Fibroblast of gingiva (primary cell): ENCODE data around the gene MDK.

ENCODE experiments used
- DNase-seq: peaks from one replicate; pipeline ENCODE4 v3.0.0-alpha.2; 2011; ENCODE audit warnings: low read depth

MDK gene

DNA sequence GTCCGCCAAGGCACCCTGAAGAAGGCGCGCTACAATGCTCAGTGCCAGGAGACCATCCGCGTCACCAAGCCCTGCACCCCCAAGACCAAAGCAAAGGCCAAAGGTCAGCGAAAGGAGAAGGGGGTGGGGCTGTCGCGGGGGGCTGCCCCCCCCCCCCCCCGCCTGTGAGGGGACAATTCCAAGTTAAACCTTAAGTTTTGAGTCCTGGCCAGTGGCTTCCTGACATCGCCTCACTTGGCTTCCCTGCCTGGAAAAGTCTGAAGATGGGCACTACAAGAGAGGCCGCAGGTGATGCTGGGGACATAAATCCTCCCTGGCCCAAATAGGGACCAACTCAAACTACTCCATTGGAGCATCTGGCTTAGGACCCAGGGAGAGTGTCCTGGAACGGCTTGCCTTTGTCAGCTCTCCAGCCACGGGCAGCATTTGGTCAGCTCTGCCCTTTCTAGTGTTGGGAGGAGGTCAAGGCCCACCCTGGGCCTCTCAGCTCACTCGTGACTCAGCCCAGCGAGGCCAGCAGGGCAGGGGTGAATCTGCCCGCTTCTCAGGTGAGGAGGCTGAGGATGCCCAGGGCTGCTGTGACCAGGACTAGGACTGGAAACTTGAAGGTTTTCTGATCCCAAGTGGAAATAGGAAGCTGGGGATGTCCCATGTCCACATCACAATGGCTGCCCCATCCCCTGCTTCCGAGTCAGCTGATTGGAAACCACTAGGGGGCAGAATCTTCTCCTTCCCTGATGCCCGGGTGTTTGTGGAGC lies 1.4 kb downstream of the MDK start:
- DNase-seq, result peak; percentile 39

DNA sequence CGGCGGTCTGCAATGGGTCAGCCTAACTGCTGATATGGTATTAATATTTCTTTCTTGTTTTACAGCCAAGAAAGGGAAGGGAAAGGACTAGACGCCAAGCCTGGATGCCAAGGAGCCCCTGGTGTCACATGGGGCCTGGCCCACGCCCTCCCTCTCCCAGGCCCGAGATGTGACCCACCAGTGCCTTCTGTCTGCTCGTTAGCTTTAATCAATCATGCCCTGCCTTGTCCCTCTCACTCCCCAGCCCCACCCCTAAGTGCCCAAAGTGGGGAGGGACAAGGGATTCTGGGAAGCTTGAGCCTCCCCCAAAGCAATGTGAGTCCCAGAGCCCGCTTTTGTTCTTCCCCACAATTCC lies 1.9 kb downstream of the MDK start:
- no peak for DNase-seq

DNA sequence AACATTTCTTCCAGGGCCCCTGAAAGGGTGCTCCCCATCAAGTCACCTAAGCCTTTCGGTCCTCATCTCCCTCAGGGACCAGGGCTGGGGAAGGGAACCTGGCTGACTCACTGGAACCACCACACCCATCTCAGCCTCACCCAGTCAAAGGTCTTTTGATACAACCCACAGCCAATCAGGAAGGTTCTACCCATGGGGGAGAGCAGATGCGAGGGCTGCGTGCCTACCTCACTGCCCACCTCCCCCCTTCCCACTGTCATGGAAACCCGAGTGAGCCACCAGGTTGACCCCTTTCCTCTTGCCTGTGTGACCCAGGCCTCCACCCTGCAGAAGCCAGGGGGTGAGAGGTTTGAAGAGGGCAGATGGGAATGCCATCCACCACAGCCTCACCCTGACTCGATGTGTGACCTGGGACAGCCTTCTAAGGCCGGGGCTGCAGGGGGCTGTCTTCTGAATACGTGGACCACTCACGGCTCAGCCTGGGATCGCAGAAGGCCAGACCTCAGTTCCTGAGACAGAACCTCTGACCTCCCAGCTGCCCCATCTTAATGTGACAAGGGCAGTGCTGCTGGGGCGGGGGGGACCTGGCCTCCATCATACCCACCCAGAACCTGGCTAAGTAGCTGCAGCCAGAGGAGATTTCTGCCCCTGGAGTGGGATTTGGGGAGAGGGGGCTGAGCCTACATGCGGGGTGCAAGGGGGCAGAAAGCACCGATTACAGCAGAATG lies 2.7 kb downstream of the MDK start:
- no peak for DNase-seq

DNA sequence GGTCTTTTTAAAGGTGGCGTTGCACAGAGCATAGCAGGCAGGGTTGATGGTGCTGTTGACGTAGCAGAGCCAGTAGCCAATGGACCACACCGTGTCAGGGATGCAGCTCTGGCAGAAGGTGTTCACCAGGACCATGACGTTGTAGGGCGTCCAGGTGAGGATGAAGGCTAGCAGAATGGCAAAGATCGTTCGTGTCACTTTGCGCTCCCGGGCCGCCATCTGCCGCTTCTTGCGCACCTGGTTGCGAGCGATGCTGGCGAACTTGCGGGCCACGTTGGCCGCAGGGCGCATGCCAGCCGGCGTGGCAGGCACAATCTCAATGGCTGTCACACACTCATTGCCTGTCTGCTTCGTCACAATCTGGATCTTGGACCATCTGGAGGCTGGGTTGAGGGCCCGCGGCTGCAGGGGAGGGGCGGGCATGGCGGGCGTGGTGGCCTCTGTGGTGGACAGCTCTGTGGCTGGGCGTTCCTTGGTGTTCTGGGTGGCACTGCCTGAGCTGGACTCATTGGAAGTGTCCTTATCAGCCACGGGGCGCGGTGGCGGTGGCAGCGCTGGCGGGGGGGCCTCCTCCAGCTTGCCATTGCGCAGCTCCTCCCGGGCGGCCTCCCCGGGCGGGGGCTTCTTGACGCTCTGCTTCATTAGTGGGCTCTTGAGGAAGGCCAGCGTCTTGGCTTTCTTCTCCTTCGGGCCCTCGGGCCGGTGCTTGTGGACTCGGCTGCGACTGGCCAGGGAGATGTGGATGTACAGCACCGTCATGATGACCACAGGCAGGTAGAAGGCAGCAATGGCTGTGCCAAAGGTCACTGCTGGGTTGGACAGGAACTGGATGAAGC lies 3.9 kb downstream of the MDK start:
- DNase-seq, result no peak

DNA sequence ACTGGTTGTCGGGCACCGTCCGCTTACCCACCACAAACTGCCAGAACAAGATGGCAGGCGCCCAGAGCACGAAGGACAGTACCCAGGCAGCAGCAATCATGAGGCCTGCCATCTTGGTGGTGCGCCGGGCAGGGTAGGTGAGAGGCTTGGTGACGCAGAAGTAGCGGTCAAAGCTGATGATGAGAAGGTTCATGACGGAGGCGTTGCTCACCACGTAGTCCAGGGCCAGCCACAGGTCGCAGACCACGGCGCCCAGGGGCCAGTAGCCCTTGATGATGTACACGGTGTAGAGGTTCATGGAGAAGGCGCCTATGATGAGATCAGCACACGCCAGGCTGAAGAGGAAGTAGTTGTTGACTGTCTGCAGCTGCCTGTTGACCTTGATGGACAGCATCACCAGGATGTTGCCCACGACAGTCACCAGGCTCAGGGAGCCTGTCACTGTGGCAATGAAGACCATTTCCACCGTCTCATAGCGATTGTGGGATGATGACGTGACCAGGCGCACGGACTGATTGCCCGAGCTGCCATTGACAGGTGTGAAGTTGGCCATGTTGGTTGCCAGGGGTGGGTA lies 4.6 kb downstream of the MDK start:
- DNase-seq, result no peak

- DNase-seq, result no peak
Measured at GRCh38 chr11:46386674-46387073, 5.2 kb downstream of the MDK start.

DNA sequence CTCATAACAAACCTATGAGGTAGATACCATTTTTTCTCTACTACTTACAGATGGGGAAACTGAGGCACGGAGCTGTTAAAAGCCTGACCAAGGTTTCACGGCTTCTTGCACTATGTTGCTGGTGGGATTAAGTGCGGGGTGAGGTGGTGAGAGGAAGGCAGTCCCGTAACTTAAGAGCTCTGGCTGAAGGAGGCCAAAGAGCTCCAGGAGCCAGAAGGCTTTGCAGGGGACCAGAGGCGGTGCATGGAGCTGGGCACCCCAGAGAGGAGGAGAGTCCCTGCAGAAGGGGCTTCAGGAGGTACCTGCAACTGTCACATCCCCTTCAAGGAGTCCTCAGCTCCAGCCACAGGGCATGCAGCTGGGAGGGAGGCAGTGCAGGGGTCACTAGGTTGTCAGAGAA lies 6.0 kb downstream of the MDK start:
- DNase-seq, result no peak

GRCh38 chr11:46387919-46388618 lies 6.6 kb downstream of the MDK start:
- no peak for DNase-seq

DNA sequence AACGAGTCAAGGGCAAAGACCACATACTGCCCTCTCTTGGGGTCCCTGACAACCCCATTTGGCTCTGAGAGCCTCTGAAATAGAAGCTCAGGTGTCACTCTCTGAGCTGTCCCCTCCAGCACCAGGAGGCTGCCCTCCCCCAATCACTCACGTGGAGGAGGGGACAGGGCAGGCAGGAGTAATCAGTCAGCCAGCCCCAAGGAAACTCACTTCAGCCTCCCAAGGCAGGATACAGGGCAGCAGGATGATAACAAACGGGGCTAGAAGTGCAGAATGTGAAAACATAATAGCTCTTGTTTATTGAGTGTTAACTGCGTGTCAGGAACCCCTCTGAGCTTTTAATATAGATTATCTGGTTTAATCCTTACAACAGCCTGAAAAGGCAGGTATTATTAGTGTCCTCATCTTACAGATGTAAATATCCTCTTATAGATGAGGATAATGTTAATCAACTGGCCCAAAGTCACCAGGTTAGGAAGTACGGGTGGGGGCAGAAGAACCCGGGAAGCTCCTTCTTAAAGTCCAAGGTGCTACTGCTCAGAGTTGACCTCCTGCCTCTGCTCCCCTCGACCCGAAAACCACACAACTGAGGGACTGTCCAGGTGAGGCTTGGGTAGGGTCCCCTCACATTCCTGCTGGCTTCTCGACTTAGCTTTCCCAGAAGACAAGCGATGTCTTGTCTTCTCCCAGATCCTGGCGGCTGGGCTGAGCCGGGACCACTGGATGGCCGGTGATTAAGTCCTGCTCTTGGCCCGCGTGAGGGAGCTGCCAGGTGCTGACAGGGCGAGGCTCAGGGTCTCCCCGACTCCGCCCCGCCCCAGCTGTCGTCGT lies 7.4 kb downstream of the MDK start:
- DNase-seq, result no peak

DNA sequence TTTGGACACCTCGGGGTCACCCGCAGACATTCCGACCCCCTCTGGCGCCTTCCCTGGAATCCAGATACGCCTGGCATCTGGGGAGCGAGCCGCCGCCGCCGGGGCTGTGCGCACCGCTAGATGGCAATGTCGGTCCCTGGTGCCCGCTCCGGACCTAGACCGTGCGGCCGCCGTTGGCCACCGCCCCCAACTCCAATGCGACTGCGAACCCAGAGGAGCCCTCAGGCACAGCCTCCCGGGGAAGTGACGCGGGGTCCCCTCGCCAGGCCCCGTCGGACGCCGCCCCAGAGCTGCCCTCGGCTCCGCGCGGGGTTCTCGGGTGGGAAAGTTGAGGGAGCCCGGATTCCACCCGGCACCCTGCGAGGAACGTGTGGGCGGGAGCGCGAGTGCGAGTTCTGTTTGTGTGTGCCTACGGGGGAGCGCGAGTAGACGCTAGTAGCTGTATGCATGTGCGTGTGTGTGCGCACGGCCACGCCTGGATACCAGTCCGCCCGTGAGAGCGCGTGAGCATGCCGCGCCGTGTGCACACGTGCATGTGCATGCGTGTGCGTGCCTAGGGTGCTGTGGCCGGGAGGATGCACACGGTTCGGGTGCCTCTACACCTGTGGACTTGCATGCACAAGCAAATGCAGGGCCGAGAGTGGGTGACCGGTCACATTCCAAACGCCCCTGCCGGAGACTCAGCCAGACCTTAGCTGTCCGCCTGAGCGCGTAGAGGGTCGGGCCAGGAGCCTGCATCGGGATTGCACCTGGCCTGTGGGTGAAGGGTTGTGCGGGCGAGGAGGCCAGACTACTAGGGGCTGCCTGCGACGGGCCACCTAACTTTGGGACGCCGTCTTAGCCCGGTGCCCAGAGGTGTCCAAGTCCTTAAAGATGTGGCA lies 8.2 kb downstream of the MDK start:
- peak; percentile 41 for DNase-seq

- DNase-seq, result no peak
Measured at GRCh38 chr11:46390331-46391171, 9.1 kb downstream of the MDK start.

- DNase-seq, result no peak
Measured at GRCh38 chr11:46391186-46391577, 9.7 kb downstream of the MDK start.

DNA sequence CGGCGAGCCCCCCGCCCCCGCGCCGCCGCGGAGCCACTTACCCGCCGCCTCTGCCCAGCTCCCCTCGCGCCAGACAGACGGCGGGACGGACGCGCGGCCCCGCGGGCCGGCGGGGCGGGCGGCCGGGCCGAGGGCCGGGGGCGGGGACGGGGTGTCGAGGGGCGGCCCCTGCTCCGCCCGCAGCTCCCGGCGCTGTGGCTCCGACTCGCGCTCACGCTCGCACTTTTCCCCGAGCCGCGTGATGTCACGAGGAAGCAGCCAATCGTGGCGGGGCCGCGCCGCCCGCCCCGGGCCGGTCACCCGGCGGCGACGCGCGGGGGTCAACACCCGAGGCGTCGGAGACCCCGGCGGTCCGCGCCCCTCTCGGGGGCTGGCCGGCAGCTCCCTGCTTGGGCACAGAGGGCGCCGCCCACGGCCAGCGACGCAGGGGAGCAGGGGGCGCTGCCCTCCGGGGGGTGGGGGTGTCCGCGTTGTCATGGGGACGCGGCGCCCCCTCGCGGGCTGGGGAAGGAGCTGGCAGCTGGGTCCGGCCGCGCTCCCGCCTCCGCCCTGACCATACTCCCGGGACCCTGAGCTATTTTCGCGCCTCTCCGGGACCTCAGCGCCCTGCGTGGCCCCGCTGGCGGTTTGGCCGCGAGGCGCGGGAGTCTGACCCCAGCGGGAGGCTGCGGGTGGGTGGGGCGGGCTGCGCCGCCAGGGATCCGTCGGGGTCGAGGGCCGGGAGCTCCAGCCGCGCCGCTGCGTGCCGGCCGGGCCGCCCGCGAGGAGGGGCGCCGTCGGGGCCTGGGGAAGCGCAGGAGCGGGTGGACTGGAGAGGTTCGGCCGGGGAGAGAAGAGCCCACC lies 10.3 kb downstream of the MDK start, which contains the start of gene CHRM4:
Gene CHRM4, minus strand, starts transcription at position 199 of the 843 bp plus-strand sequence. CDS start 5,219 bp downstream, outside the sequence.
- no peak for DNase-seq

- peak; percentile 71 for DNase-seq
Measured at GRCh38 chr11:46392421-46393230, 11.2 kb downstream of the MDK start.

DNA sequence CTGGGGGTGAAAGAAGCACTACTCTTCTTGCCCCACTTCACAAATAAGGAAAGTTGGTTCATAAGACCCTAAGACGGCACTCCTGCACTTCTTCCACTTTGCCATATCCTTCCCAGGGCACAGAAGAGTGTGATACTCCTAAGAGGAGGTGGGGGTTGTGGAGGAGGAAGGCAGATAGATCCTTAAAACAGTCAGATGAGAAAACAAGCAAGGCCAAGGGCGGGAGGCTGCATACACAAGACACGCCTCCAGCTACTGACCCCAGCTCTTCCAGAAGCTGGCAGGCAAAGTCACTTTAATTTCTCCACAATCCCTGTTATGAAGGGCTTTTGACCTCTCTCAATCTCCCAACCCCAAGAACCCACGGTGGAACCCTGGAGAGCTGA lies 11.8 kb downstream of the MDK start:
- DNase-seq, result no peak

DNA sequence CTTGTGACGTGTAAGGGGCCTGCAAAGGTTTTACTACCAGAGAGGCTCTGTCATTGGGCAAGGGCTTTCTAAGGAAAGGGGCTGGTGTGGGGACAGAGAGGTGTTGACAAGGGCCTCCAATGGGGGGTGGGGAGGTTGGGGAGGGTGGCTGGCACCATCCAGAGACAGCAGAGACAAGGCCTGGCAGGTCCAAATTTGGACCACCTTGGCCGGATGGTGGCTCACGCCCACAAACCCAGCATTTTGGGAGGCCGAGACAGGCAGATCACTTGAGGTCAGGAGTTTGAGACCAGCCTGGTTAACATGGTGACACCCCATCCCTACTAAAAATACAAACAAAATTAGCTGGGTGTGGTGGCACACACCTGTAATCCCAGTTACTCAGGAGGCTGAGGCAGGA lies 12.3 kb downstream of the MDK start:
- no peak for DNase-seq

- DNase-seq, result no peak
Measured at GRCh38 chr11:46397526-46397925, 16.1 kb downstream of the MDK start.
